Right atrium auricular region (tissue), 2 donors: ENCODE data around the gene MBD3. TPM values are rescaled to one million over a fixed set of nuclear protein-coding genes. Genes with fewer than 3 reads are reported as not detected.
"Not testable (repeated sequence)": the region's sequence is repeated elsewhere in the genome, so short reads cannot be mapped to it uniquely, and the experiment has no call there.

Experiments
- DNase-seq: peaks from one replicate; pipeline ENCODE4 v3.0.0-alpha.2; 2019; ENCODE audit warnings: low spot score
- H3K27ac ChIP-seq, 2 donors: fragments of 200-600 bp; sonication (generic); 1 replicate in 1 of 2; 2 replicates in 1 of 2; pipeline ENCODE4 v1.5.1; 2016 to 2019
- H3K27me3 ChIP-seq, 2 donors: fragments of 200-600 bp; sonication (generic); one replicate each; pipeline versions ENCODE4 v1.5.1 to v1.6.0; 2017 to 2019
- H3K36me3 ChIP-seq: fragments of 200-600 bp; sonication (generic); one replicate; pipeline ENCODE4 v1.5.1; 2016
- H3K4me1 ChIP-seq, 2 donors: fragments of 200-600 bp; sonication (generic); one replicate each; pipeline versions ENCODE4 v1.5.1 to v1.6.0; 2017 to 2019
- H3K4me3 ChIP-seq, 2 donors: fragments of 200-600 bp; sonication (generic); 1 replicate in 1 of 2; 2 replicates in 1 of 2; pipeline ENCODE4 v1.5.1; 2017 to 2019; ENCODE audit warnings: mild to moderate bottlenecking in 1 of 2, moderate library complexity in 1 of 2
- H3K9me3 ChIP-seq, 2 donors: fragments of 200-600 bp; sonication (generic); one replicate each; pipeline ENCODE4 v1.5.1; 2019
- total RNA-seq, 2 donors: library from RNA; depleted of rRNA; stranded (reverse); fragments of >200 nt; gene quantifications; one replicate each; pipeline ENCODE4 v1.1.0, GENCODE V29; 2016
- TF ChIP-seq, protein P1 (sequence below), 2 donors: fragments of 200-600 bp; sonication (generic); IDR thresholded peaks; one replicate each; pipeline ENCODE4 v1.5.1; 2019; ENCODE audit warnings: antibody characterized with exemption in 2 of 2

Gene MBD3
- total RNA-seq, 2 donors from 2014 or later = 64.3 to 86.8 TPM

- Histone ChIP-seq H3K27ac (no peak overlapping the region), H3K4me3 (no peak overlapping the region), H3K36me3 (no peaks in the 10 kb centered on the region), H3K9me3 (no peaks in the 10 kb centered on the region), H3K27me3 (no peaks in the 10 kb centered on the region), H3K4me1 (peaks cover 0 to 7% of the 10 kb centered on the region in 2 donors)
- DNase-seq = no peak
- TF ChIP-seq, protein P1, sequence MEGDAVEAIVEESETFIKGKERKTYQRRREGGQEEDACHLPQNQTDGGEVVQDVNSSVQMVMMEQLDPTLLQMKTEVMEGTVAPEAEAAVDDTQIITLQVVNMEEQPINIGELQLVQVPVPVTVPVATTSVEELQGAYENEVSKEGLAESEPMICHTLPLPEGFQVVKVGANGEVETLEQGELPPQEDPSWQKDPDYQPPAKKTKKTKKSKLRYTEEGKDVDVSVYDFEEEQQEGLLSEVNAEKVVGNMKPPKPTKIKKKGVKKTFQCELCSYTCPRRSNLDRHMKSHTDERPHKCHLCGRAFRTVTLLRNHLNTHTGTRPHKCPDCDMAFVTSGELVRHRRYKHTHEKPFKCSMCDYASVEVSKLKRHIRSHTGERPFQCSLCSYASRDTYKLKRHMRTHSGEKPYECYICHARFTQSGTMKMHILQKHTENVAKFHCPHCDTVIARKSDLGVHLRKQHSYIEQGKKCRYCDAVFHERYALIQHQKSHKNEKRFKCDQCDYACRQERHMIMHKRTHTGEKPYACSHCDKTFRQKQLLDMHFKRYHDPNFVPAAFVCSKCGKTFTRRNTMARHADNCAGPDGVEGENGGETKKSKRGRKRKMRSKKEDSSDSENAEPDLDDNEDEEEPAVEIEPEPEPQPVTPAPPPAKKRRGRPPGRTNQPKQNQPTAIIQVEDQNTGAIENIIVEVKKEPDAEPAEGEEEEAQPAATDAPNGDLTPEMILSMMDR (IDR thresholded peaks at IDR 0.05) = no peak
Observed at GRCh38 chr19:1534972-1535371, 57.7 kb downstream of the MBD3 start.

DNA sequence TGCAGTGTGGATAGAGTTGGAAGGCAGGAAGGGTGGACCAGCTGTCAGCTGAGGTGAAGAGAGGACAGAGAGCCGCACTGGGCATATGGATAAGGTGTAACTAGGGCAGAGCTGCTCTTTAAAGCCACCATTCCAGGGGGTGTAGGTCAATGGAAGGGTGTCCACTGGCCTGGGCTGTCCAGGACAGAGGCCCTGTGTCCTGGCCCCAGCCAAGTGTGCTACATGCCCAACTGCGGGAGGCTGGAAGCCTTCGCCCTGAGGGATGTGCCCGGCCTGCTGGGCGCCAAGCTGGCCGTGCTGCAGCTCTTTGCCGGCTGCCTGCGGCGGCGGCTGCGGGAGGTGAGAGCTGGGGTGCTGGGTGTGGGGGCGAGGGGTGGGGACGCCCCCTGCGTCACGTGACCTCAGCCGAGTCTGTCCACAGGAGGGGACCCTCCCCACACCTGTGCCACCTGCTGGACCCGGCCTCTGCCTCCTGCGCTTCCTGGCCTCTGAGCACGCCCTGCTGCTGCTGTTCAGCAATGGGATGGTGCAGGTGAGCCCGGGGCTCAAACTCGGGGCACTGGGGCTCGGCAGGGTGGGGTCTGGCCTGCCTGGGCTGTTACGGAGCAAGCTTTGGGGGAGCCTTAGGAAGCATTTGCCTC, 59.0 kb downstream of the MBD3 start:
- H3K36me3 ChIP-seq = no peaks in the 10 kb centered on the region

GRCh38 chr19:1532003-1532402, 60.7 kb downstream of the MBD3 start:
- TF ChIP-seq, protein P1 (IDR thresholded peaks at IDR 0.05) = no peak
- Histone ChIP-seq H3K27ac (no peak overlapping the region), H3K27me3 (no peaks in the 10 kb centered on the region), H3K36me3 (no peaks in the 10 kb centered on the region), H3K4me3 (no peak overlapping the region), H3K4me1 (no peaks in the 10 kb centered on the region), H3K9me3 (no peaks in the 10 kb centered on the region)
- DNase-seq = no peak

More for the DNA sequence above, 59.0 kb downstream of the MBD3 start:
- TF ChIP-seq, protein P1 (IDR thresholded peaks at IDR 0.05) = no peak
- no peak for DNase-seq
- Histone ChIP-seq H3K27ac (no peak overlapping the region), H3K27me3 (no peaks in the 10 kb centered on the region), H3K9me3 (no peaks in the 10 kb centered on the region), H3K4me3 (no peak overlapping the region), H3K4me1 (no peaks in the 10 kb centered on the region)

DNA sequence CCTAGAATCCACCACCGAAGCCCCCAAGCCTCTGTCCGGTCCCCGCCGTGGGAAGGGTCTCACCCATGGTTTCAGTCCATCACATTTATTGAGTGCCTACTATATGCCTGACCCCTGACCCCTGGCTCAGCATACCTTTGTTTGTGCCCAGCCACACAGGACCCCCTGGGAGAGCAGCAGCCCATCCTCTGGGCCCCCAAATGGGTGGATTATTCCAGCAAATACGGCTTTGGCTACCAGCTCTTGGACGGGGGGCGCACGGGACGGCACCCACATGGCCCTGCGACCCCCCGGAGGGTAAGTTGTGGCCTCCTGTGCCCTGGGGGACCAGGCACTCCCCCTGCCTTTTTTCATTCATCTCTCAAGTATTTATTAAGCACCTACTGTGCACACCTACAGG, 61.1 kb downstream of the MBD3 start:
- TF ChIP-seq, protein P1 (IDR thresholded peaks at IDR 0.05) = no peak
- H3K4me1 ChIP-seq = no peaks in the 10 kb centered on the region
- H3K9me3 ChIP-seq = no peaks in the 10 kb centered on the region
- H3K27ac ChIP-seq = no peak overlapping the region
- no peak overlapping the region for H3K4me3 ChIP-seq
- DNase-seq = no peak
- H3K36me3 ChIP-seq = no peaks in the 10 kb centered on the region
- H3K27me3 ChIP-seq = no peaks in the 10 kb centered on the region

- H3K36me3 ChIP-seq, H3K4me1 ChIP-seq, H3K9me3 ChIP-seq, DNase-seq, H3K27me3 ChIP-seq, H3K27ac ChIP-seq, H3K4me3 ChIP-seq: not testable (repeated sequence)
Observed at GRCh38 chr19:1530856-1531255, 61.8 kb downstream of the MBD3 start.

DNA sequence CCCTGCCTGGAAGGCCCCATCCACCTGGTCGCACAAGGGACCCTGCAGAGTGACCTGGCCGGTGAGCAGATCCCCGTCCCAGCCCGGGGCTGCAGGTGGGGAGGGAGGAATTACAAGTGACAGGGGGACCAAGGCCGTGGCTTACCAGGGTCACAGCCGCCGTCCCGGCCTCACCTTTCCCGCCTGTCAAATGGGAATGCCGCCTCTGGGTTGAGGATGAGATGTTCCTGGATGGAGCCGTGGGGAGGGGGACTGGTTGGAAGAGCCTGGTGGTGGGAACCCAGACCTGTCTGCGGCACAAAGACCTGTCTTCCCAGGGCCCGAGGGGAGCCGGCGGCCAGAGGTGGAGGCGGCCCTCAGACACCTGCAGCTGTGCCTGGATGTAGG, 63.2 kb downstream of the MBD3 start:
- H3K27me3 ChIP-seq = peaks cover 0 to 2% of the 10 kb centered on the region in 2 donors
- no peaks in the 10 kb centered on the region for H3K36me3 ChIP-seq
- no peaks in the 10 kb centered on the region for H3K9me3 ChIP-seq
- TF ChIP-seq, protein P1 (IDR thresholded peaks at IDR 0.05) = no peak
- H3K4me3 ChIP-seq = no peak overlapping the region
- no peak overlapping the region for H3K27ac ChIP-seq
- DNase-seq = no peak
- H3K4me1 ChIP-seq = peaks cover 0 to under 1% of the 10 kb centered on the region in 2 donors
